ENCODE measurements around the gene ADARB2.
"Not testable (repeated sequence)": the region's sequence is repeated elsewhere in the genome, so short reads cannot be mapped to it uniquely, and the experiment has no call there.

ADARB2 gene

GRCh38 chr10:1476455-1476803, 260.9 kb downstream of the ADARB2 start:
- no peak for DNase-seq

DNA sequence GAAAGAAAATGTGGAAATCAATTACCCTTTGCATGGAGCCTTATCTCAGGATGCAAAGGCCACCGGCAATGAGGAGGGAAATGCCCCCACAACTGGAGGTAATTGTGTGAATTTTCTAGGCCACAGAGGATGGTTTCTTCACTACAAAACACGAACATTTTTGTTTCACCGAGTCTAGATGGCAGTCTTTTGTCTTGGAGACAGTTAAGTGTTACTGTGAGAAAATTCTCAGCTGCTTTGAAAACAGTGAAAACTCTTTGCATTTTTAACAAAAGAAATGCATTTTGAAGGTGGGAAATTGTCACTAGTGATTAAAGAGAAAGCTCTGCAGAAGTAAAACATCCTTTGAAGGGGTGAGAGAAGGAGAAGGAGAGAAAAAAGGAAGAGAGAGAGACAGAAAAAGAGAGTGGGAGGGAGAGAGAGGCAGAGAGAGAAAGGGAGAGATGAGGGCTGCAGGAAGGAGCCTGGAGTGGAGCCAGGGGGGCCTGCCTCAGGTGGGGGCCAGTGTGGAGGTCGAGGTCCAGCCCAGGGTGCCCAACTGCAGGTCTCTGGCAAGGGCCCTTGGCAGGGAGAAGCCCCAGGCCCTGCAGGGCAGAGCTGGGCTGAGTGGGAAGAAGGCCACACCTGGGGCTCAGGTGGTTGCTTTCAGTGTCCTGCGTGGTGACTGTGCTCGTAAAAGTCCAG, 261.4 kb downstream of the ADARB2 start:
- DNase-seq, result no peak

DNA sequence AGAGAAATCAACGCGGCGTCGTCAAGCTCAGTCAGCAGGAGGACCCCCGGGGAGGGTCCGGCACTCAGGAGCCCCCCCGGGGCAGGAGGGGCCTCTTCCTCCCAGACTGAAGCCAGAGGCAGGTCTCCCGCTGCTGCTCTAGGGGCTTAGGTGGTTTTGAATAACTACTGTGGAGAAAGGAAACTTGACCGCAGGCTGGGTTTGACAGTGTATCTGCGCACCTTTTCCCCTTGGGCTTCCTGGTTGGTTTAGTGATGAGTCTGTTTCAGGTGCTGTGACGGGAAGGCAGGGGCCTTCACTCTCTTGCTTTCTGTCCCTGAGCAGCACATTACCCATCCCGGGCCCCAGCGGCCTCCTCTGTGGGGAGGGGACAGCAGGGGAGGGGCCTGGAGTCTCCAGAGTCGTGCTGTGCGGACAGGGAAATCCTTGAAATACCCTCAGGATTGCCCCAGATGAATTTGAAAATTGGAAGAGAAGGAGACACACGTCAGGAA, 262.2 kb downstream of the ADARB2 start:
- no peak for DNase-seq

- no peak for DNase-seq
Observed at GRCh38 chr10:1474376-1475097, 262.8 kb downstream of the ADARB2 start.

- DNase-seq, result no peak
Observed at GRCh38 chr10:1473874-1474273, 263.5 kb downstream of the ADARB2 start.

DNA sequence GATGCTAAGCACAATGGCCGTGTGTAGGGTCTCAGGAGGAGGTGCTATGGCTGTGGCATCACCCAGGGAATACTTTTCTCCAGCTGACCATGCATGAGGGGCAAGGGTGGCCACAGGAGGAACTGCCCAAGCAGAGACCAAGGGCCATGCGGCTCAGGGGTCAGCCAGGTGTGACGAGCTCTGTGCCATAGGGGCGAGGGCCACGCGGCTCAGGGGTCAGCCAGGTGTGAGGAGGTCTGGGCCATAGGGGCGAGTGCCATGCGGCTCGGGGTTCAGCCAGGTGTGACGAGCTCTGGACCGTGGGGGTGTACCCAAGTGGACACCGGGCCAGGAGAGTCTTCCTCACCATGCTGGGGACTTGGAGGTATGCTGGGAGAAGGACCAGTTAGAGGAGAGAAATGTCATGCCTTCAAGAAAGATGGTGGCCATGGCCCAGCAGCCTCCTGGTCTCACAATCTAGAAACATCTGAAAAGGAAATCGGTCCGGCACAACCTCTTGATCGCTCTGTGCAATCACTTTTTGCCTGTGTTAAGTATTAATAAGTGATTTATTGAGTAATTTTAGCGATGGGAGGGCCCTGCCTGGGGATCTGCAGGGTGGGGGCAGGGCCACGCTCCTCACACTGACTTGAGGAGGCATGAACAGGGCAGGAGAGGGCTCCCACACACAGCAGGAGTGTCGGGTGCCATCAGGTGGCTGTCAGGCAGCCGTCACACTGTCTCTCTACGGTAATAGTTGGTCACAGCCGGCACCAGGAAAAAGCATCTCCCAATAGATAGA, 265.0 kb downstream of the ADARB2 start:
- no peak for DNase-seq

DNA sequence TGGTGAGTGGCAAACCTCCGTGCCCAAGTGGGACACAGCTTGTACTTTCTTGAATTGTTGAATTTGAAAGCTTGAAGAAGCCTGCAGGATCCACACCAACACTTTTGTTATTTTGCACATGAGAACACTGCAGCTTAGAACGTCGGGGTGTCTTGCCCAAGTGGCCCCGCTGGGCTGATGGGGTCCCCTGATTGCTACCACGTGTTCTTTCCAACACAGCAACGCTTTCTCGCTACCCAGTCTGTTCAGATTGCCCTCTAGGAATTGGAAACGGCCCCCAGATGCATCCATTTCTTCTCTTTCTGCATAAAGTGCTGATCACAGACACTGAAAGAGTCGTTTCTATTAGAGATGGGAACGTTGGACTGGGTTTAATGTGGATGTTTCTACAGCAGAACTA, 268.5 kb downstream of the ADARB2 start:
- no peak for DNase-seq

DNA sequence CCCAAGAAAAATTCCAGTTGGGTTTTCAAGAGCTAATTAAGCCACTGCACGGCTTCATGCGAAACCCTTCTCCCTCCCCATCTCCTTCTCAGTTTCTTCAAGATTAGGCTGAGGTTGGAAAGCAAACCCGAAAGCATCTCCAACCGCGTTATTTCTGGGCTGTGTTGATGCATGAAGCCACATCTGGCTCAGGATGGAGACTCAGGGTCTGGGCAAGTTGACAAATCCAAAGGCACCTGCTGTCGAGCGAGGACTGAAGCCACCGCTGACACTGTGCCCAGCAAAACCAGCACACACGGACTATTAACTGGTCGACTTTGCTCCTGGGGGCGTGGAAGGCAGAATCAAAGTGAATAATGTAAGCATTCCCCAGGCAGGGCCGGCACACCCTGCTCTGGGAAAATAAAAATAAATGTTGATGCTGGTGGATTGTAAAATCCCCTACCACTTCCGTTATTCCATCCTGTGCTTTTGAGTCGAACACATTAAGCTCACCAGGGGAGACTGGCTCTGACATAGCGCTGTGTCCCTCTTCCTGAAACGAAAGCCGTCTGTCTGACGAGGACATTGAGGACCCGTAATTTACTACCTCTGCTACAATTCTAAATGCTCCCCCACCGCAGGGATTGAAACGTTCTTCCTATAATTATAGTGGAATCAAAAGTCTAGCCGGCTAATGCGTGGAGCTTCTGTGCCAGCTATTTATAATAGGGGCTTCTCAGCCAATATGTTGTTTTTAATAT, 269.8 kb downstream of the ADARB2 start:
- DNase-seq, result no peak

DNA sequence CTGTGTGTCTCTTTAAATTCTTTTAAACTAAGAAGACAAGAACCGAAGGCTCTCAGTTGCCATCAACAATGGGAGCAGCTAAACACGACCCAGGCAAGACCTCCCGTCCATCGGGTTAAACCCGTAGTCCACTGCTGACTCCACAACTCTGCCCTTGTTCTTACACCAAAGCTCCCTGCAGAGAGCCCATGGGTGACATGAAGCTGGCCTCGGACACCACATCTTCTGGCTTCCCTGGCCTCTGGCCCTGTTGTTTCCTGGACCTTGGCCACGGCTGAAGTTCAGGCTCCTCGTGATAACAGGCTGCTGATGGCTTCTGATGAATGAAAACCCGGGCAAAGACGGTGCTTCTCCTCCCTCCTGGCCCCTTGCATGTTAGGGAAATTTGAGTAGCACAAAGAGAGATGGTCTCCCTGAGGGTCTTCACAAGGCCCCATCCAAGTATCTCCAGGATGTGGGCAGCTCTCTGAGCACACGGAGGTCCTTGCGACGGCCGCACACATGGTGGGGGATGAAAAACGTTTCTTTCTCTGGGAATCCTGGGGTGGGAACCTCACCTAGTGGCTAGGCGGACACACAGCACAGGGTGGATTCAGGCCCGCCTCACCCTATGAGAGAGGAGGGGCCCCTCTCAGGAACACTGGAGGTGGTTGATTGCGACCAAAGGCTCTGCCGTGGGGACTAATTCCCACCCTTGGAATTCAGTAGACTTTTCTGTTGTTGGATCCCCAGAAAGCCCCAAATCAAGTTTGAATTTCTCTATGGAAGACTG, 271.1 kb downstream of the ADARB2 start:
- no peak for DNase-seq

- no peak for DNase-seq
Observed at GRCh38 chr10:1465418-1465911, 271.9 kb downstream of the ADARB2 start.

DNA sequence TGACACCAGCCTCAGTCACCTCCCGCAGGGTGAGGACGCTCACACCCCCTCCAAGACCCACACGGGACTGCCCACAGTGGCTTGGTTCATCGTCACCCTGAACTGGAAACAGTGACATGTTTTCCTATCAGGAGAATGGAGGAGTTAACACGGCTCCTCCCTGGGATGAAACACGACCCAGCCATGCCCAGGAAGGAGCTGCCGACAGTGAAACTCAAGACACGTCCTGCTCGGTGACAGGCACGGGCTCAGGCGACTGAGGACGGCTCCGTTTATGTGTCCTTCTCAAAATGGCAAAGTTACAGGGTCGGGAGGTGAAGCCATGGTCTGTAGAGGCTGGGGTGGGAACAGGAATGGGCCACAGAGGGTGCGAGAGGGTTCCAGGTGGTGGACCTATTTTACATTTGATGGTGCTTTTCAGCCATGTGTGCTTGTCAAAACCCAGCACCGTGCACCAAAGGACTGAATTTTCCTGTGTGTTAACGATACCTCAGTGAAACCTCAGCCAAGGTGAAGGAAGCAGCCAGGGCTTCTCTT, 272.4 kb downstream of the ADARB2 start:
- DNase-seq, result no peak

- DNase-seq, result not testable (repeated sequence)
Observed at GRCh38 chr10:1463971-1464370, 273.4 kb downstream of the ADARB2 start.

GRCh38 chr10:1462994-1463633, 274.2 kb downstream of the ADARB2 start:
- no peak for DNase-seq

DNA sequence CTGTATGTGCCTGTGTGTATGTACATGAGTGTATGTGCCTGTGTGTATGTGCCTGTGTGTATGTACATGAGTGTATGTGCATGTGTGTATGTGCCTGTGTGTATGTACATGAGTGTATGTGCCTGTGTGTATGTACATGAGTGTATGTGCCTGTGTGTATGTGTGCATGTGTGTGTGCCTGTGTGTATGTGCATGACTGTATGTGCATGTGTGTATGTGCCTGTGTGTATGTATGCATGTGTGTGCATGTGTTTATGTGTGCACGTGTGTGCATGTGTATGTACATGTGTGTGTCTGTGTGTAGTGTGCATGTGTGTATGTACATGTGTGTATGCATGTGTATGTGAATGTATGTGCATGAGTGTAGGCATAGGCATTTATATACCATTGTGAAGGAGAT, 274.8 kb downstream of the ADARB2 start:
- no peak for DNase-seq

DNA sequence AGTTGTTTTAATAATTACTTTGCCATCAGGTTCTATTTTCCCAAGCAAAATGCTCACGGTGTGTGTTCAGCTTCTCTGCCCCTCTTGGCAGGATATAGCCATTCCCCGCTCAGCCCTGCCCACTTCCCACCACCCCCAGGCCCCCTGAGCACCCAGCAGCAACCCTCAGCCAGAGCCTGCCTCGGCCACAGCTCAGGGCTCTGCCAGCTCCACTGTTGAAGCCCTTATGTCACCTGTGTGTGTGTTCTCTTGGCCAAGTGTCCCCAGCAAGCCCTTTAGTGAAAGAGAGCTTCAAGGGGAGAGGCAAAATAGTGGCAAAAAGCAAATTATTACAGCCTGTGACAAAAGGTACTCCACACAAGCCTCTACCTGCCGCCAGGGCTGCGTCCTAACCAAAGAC, 275.3 kb downstream of the ADARB2 start:
- DNase-seq, result no peak

- DNase-seq, result no peak
Observed at GRCh38 chr10:1461016-1461415, 276.3 kb downstream of the ADARB2 start.

- not testable (repeated sequence) for DNase-seq
Observed at GRCh38 chr10:1459664-1460063, 277.7 kb downstream of the ADARB2 start.

- peak in 1 of 2 experiments; percentile 34 for DNase-seq
Observed at GRCh38 chr10:1454951-1455350, 282.4 kb downstream of the ADARB2 start.

DNA sequence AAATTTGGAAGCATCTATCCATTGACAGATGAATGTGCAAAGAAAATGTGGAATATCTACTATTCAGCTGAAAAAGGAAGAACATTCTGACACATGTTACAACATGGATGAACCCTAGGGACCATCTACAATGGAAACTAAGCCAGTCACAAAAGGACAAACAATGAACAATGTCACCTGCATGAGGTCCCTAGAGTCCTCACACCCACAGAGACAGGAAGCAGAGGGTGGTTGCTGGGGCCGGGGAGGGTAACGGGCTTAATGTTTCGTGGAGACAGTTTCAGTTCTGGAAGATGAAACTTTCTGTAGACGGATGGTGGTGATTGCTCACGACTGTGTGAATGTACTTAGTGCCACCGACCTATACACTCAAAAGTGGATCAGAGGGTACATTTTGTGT, 282.9 kb downstream of the ADARB2 start:
- no peak for DNase-seq

- no peak for DNase-seq
Observed at GRCh38 chr10:1452777-1453176, 284.5 kb downstream of the ADARB2 start.

DNA sequence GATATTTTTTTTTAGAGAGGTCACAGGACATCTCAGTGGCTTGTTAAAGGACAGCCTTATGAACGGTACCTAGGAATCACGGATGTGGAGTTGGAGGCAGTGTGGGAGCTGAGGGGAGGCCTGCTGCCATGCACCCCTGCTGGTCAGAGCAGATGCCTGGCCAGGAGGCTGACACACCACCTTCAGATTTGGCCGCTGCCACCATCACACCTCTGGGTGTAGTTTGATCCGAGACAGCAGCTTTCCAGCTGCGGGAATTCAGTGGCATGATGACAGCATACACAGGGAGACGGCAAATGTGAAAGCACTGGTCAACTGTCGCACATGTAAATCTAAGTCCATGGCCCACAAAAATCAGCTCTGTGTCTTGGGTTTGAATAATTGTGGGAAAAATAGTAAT, 285.4 kb downstream of the ADARB2 start:
- DNase-seq, result no peak
